Bronchial epithelial cell (primary cell): ENCODE measurements around the gene VRTN. TPM values are rescaled to one million over a fixed set of nuclear protein-coding genes. Genes with fewer than 3 reads are reported as not detected.

ENCODE experiments used
- DNase-seq: peaks from one replicate; pipeline ENCODE4 v3.0.0-alpha.2; 2010; ENCODE audit warnings: low read depth
- FAIRE-seq: peaks from 2 replicates; lab custom pipeline; 2011; peaks lifted over from hg19 to GRCh38; lab: Jason Lieb, UNC
- H3K27me3 ChIP-seq: 2 replicates; pipeline ENCODE4 v1.5.1; 2011; ENCODE audit warnings: low read length; ENCODE audit not compliant: control insufficient read depth, insufficient read depth
- H3K36me3 ChIP-seq: 2 replicates; pipeline ENCODE4 v1.5.1; 2011; ENCODE audit warnings: low read length; ENCODE audit not compliant: control insufficient read depth, insufficient read depth
- H3K4me3 ChIP-seq: 2 replicates; pipeline ENCODE4 v1.5.1; 2011; ENCODE audit warnings: mild to moderate bottlenecking, low read depth, low read length, control low read depth
- CTCF ChIP-seq: IDR thresholded peaks from 2 replicates; pipeline ENCODE4 v1.5.1; 2011; ENCODE audit warnings: mild to moderate bottlenecking, moderate library complexity, low read length, control low read depth, inconsistent platforms; ENCODE audit not compliant: insufficient read depth, severe bottlenecking
- total RNA-seq: library from RNA; depleted of rRNA; stranded (reverse); fragments of >200 nt; gene quantifications from 2 replicates; pipeline ENCODE4 v1.2.1, GENCODE V29; 2014

VRTN gene
- total RNA-seq, 1 donor from 2014 or later: not detected

DNA sequence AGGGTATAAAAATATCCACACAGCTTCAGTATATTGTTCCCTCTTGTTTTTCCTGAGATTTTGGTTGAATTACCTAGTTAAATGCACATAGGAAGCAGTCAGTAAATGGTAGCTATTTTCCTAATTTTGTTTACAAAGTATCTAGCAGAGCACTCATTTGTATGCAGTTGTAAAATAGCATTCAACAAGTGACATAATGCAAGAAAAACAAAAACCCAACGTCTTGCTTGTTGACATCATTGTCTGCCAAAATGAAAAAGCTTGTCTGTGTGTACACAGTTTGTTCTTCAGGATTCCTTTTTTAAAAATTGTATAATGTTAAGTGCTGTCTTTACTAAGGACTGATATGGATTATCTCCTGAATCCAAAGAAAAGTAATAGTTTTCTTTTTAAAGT is 2.7 kb downstream of the VRTN start:
- DNase-seq (no peak), FAIRE-seq (no peak)
- Histone ChIP-seq H3K27me3 (peaks cover 3% of the 10 kb centered on the region), H3K36me3 (no peaks in the 10 kb centered on the region), H3K4me3 (no peak overlapping the region)
- no peak for TF ChIP-seq CTCF

GRCh38 chr14:74356892-74357575 is 8.8 kb downstream of the VRTN start:
- FAIRE-seq (no peak), DNase-seq (no peak)
- Histone ChIP-seq H3K27me3 (no peaks in the 10 kb centered on the region), H3K36me3 (no peaks in the 10 kb centered on the region), H3K4me3 (no peak overlapping the region)
- TF ChIP-seq CTCF: no peak

- FAIRE-seq (no peak), DNase-seq (no peak)
- Histone ChIP-seq H3K27me3 (no peaks in the 10 kb centered on the region), H3K4me3 (no peak overlapping the region), H3K36me3 (no peaks in the 10 kb centered on the region)
- no peak for TF ChIP-seq CTCF
These were observed 9.3 kb downstream of the VRTN start for GRCh38 chr14:74357585-74357984.

DNA sequence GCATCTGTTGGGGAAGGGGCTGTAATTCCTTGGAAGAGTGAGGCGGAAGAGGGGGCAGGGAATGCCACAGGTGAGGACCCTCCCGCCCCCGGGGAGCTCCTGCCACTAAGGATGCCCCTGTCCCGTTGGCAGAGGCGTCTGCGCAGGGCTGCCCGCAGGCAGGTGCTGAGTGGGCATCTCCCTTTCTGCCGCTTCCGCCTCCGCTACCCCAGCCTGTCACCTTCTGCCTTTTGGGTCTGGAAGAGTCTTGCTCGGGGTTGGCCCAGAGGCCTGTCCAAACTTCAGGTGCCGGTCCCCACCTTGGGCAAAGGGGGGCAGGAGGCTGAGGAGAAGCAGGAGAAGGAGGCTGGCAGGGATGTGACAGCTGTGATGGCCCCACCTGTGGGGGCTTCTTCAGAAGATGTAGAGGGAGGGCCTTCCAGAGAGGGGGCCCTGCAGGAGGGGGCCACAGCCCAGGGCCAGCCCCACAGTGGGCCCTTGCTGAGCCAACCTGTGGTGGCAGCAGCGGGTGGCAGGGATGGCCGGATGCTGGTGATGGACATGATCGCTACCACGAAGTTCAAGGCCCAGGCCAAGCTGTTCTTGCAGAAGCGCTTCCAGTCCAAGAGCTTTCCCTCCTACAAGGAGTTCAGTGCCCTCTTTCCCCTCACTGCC is 10.0 kb downstream of the VRTN start:
- FAIRE-seq: no peak

GRCh38 chr14:74360163-74360562 is 11.9 kb downstream of the VRTN start:
- Histone ChIP-seq H3K36me3 (no peaks in the 10 kb centered on the region), H3K4me3 (no peak overlapping the region), H3K27me3 (no peaks in the 10 kb centered on the region)
- FAIRE-seq (no peak), DNase-seq (no peak)
- no peak for TF ChIP-seq CTCF

More for the DNA sequence above, 10.0 kb downstream of the VRTN start:
- DNase-seq: no peak
- H3K27me3 ChIP-seq: no peaks in the 10 kb centered on the region
- no peak for TF ChIP-seq CTCF
- no peaks in the 10 kb centered on the region for H3K36me3 ChIP-seq
- no peak overlapping the region for H3K4me3 ChIP-seq
